Posterior cingulate gyrus (tissue), 11 donors: ENCODE data around the gene ANKS3.

Source experiments
- DNase-seq, 10 donors: peaks; one replicate each; pipeline versions ENCODE4 v3.0.0 to v3.0.0-alpha.2; 2020 to 2021; ENCODE audit warnings: mixed read lengths in 3 of 10
- intact Hi-C: fragments of 100-400 bp; cut with DNase I; formaldehyde crosslinking; loops from one replicate; pipeline ENCODE4 v1.15.1; 2023

Gene ANKS3

GRCh38 chr16:4679156-4679849 lies 54.8 kb downstream of the ANKS3 start:
- intact Hi-C loops = no loop called here
- no peak for DNase-seq

GRCh38 chr16:4678596-4678995 lies 55.5 kb downstream of the ANKS3 start:
- no peak for DNase-seq
- intact Hi-C loops = no loop called here

GRCh38 chr16:4677994-4678393 lies 56.1 kb downstream of the ANKS3 start:
- intact Hi-C loops = no loop called here
- no peak for DNase-seq

- intact Hi-C loops = no loop called here
- peak in 1 of 10 donors; percentile 31 for DNase-seq
Observed at GRCh38 chr16:4677390-4677789, 56.7 kb downstream of the ANKS3 start.

- no peak for DNase-seq
- intact Hi-C loops = no loop called here
Observed at GRCh38 chr16:4676831-4677230, 57.2 kb downstream of the ANKS3 start.

- DNase-seq = no peak
- intact Hi-C loops = no loop called here
Observed at GRCh38 chr16:4675864-4676786, 57.9 kb downstream of the ANKS3 start.

GRCh38 chr16:4674926-4675530 lies 59.0 kb downstream of the ANKS3 start:
- no peak for DNase-seq
- intact Hi-C loops = no loop called here

GRCh38 chr16:4673387-4674046 lies 60.6 kb downstream of the ANKS3 start:
- DNase-seq = peak in 4 of 10 donors; percentile 45 to 92 (median 55)
- intact Hi-C loops = no loop called here

- intact Hi-C loops = no loop called here
- no peak for DNase-seq
Observed at GRCh38 chr16:4668313-4668960, 65.6 kb downstream of the ANKS3 start.

GRCh38 chr16:4667203-4667963 lies 66.7 kb downstream of the ANKS3 start:
- DNase-seq = peak in 1 of 10 donors; percentile 77
- intact Hi-C loops = no loop called here

GRCh38 chr16:4666537-4667202 lies 67.4 kb downstream of the ANKS3 start:
- intact Hi-C loops = no loop called here
- DNase-seq = peak in 2 of 10 donors; percentile 78 to 83

GRCh38 chr16:4664538-4665418 lies 69.3 kb downstream of the ANKS3 start:
- intact Hi-C loops = no loop called here
- peak in 1 of 10 donors; percentile 81 for DNase-seq

GRCh38 chr16:4663777-4664465 lies 70.2 kb downstream of the ANKS3 start:
- peak in 4 of 10 donors; percentile 37 to 87 (median 58) for DNase-seq
- intact Hi-C loops = no loop called here

- DNase-seq = peak in 1 of 10 donors; percentile 73
- intact Hi-C loops = no loop called here
Observed at GRCh38 chr16:4663465-4663776, 70.7 kb downstream of the ANKS3 start.

- DNase-seq = peak in 5 of 10 donors; percentile 45 to 86 (median 63)
- intact Hi-C loops = no loop called here
Observed at GRCh38 chr16:4661661-4662060, 72.4 kb downstream of the ANKS3 start.

- DNase-seq = peak in 9 of 10 donors; percentile 28 to 93 (median 80)
Observed at GRCh38 chr16:4660454-4661007, 73.5 kb downstream of the ANKS3 start.

More at GRCh38 chr16:4660454-4661007, 73.5 kb downstream of the ANKS3 start:
- intact Hi-C loops = no loop called here
